Measurements from ENCODE around the gene ARVCF. TPM values are rescaled to one million over a fixed set of nuclear protein-coding genes. Genes with fewer than 3 reads are reported as not detected.
A peak's percentile ranks its signal among the peaks of the same experiment; 100 is the strongest.

Gene ARVCF
- total and polyA plus RNA-seq, 7 donors = 3.6 to 28.0 (median 8.7) TPM

DNA sequence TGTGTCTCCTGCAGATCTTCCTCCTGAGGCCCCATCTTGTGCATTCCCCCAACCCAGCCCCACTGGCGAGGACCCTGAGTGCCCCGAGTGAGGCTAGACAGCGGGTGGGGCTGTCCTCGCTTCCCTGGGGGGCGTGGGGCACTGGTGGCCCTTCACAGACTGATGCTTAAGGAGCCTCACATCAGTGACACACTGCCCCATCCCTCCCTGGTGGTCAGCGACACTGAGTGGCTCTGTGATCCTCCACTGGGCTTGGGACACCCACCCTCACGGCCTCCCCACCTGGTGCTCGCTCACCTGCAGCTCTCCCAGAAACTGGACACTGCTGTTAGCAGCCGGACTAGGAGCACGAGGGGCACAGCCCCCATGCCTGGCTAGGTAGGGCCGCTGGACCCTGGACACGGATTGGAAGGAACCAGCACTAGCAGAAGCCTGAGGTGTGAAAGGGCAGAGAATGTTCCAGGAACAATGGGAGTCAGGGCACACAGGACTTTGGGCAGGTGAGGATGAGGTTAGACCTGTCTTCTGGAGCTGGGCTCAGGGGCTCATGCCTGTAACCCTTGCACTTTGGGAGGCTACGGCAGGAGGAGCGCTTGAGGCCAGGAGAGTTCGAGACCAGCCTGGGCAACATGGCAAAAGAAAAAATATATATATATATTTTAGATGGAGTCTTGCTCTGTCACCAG, 51.8 kb downstream of the ARVCF start:
- intact Hi-C loops (cut with DNase I) = no loop called here
- DNase-seq = no peak
- H3K4me1 ChIP-seq = peaks cover 24% of the 10 kb centered on the region
- H3K4me3 ChIP-seq = no peak overlapping the region
- TF ChIP-seq, protein P1, sequence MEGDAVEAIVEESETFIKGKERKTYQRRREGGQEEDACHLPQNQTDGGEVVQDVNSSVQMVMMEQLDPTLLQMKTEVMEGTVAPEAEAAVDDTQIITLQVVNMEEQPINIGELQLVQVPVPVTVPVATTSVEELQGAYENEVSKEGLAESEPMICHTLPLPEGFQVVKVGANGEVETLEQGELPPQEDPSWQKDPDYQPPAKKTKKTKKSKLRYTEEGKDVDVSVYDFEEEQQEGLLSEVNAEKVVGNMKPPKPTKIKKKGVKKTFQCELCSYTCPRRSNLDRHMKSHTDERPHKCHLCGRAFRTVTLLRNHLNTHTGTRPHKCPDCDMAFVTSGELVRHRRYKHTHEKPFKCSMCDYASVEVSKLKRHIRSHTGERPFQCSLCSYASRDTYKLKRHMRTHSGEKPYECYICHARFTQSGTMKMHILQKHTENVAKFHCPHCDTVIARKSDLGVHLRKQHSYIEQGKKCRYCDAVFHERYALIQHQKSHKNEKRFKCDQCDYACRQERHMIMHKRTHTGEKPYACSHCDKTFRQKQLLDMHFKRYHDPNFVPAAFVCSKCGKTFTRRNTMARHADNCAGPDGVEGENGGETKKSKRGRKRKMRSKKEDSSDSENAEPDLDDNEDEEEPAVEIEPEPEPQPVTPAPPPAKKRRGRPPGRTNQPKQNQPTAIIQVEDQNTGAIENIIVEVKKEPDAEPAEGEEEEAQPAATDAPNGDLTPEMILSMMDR (IDR thresholded peaks at IDR 0.05) = no peak
- ATAC-seq = no peak
- 90 to 93% (median 90%) methylated on average over 15 of the region's 15 CpGs for WGBS, 3 donors
- peaks cover 0 to 68% of the 10 kb centered on the region in 2 donors for H3K36me3 ChIP-seq (ENCODE audit: insufficient read depth in 1 of 2, low read depth in 1 of 2)
- H3K27ac ChIP-seq = no peak overlapping the region
- H3K9me3 ChIP-seq = no peaks in the 10 kb centered on the region
- H3K27me3 ChIP-seq (ENCODE audit: insufficient read depth in 3 of 3, low read length in 2 of 3) = no peaks in the 10 kb centered on the region

DNA sequence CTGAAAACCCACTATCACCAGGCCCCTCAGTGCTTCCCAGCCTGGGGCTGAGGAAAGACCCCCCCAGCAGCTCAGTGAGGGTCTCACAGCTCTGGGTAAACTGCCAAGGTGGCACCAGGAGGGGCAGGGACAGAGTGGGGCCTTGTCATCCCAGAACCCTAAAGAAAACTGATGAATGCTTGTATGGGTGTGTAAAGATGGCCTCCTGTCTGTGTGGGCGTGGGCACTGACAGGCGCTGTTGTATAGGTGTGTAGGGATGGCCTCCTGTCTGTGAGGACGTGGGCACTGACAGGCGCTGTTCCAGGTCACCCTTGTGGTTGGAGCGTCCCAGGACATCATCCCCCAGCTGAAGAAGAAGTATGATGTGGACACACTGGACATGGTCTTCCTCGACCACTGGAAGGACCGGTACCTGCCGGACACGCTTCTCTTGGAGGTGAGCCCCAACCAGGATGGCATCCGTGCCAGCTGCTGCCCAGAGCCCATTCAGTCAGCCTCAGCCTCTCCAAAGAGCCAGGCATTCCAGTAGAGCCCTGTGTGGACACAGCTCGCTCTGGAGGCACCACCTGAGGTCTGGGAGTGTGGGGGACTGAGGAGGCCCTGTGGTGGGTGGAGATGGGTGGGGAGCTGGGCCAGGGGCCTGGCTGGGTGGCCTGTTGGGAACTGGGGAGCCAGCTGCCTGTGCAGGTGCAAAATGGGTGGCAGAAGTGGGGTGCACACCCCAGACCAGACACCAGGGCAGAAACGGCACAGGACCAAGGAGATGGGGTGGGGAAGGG, 52.6 kb downstream of the ARVCF start:
- Histone ChIP-seq H3K27ac (no peak overlapping the region), H3K9me3 (no peaks in the 10 kb centered on the region), H3K27me3 (ENCODE audit: insufficient read depth in 3 of 3, low read length in 2 of 3) (no peaks in the 10 kb centered on the region), H3K4me1 (peaks cover 24% of the 10 kb centered on the region), H3K36me3 (ENCODE audit: insufficient read depth in 1 of 2, low read depth in 1 of 2) (peaks cover 0 to 60% of the 10 kb centered on the region in 2 donors), H3K4me3 (no peak overlapping the region)
- 81 to 91% (median 85%) methylated on average over 12 of the region's 12 CpGs for WGBS, 3 donors
- ATAC-seq (no peak), DNase-seq (peak in 1 of 2 donors; percentile 41)
- intact Hi-C loops (cut with DNase I) = no loop called here
- TF ChIP-seq, protein P1 (IDR thresholded peaks at IDR 0.05) = no peak

DNA sequence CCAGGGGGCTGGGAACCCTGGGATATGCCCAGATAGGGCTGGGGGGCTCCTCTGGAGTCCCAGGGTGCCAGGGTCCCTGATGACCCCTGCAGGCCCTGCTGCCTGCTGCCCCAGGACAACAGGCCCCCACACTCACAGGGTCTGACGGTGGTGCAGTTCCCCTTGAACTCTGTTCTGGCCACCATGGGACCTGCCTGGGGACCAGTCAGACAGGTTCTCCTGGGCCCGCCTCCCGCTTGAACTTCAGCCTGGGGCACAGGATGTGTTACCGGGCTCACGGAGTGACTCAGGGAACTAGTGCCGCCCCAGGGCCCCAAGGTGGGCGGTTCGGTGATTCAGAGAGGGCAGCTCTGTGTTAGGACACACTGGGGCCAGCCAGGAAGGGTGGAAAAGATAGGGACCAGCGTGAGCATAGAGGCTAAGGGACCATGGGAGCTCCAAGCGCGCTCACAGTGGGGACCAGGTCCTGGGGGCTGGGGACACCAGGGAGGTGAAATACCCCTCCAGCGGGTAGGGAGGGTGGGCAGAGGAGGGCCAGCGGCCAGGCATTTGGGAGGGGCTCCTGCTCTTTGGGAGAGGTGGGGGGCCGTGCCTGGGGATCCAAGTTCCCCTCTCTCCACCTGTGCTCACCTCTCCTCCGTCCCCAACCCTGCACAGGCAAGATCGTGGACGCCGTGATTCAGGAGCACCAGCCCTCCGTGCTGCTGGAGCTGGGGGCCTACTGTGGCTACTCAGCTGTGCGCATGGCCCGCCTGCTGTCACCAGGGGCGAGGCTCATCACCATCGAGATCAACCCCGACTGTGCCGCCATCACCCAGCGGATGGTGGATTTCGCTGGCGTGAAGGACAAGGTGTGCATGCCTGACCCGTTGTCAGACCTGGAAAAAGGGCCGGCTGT, 53.5 kb downstream of the ARVCF start:
- no peak for ATAC-seq
- intact Hi-C loops (cut with DNase I) = no loop called here

GRCh38 chr22:19962246-19962908, 54.2 kb downstream of the ARVCF start:
- peak; percentile 67 to 75 for DNase-seq
- H3K9me3 ChIP-seq = no peaks in the 10 kb centered on the region
- H3K36me3 ChIP-seq (ENCODE audit: insufficient read depth in 1 of 2, low read depth in 1 of 2) = peaks cover 0 to 44% of the 10 kb centered on the region in 2 donors
- WGBS, 3 donors = 26 to 47% (median 42%) methylated on average over 21 to 22 of the region's 22 CpGs
- no peak overlapping the region for H3K4me3 ChIP-seq
- no peaks in the 10 kb centered on the region for H3K27me3 ChIP-seq (ENCODE audit: insufficient read depth in 3 of 3, low read length in 2 of 3)
- intact Hi-C loops (cut with DNase I) = no loop called here
- TF ChIP-seq, protein P1 (IDR thresholded peaks at IDR 0.05) = peak; percentile 45
- H3K27ac ChIP-seq = no peak overlapping the region
- ATAC-seq = peak; percentile 38 to 68 (median 48)
- H3K4me1 ChIP-seq = peaks cover 24% of the 10 kb centered on the region

More for the DNA sequence above, 53.5 kb downstream of the ARVCF start:
- Histone ChIP-seq H3K27me3 (ENCODE audit: insufficient read depth in 3 of 3, low read length in 2 of 3) (no peaks in the 10 kb centered on the region), H3K9me3 (no peaks in the 10 kb centered on the region), H3K4me1 (peaks cover 24% of the 10 kb centered on the region), H3K4me3 (no peak overlapping the region), H3K36me3 (ENCODE audit: insufficient read depth in 1 of 2, low read depth in 1 of 2) (peaks cover 0 to 51% of the 10 kb centered on the region in 2 donors), H3K27ac (no peak overlapping the region)
- peak; percentile 27 to 46 for DNase-seq
- TF ChIP-seq, protein P1 (IDR thresholded peaks at IDR 0.05) = no peak
- 79 to 85% (median 83%) methylated on average over 30 of the region's 30 CpGs for WGBS, 3 donors

Data from psoas muscle (tissue), 8 donors.